ENCODE results near the gene DNAJC15. TPM values are rescaled to one million over a fixed set of nuclear protein-coding genes. Genes with fewer than 3 reads are reported as not detected.

Gene DNAJC15
- polyA plus RNA-seq (2013, experiment 1 of 2): 19.1 TPM
- polyA plus RNA-seq (2013, experiment 2 of 2): 22.1 TPM

- H3K36me3 ChIP-seq (ENCODE audit: insufficient read depth, low read length): peaks cover 4% of the 10 kb centered on the region; the same call in 1 of the 2 replicates
- H3K4me3 ChIP-seq (ENCODE audit: low read length): peak within 1 kb of the TSS; percentile 70
- no peaks in the 10 kb centered on the region for H3K27me3 ChIP-seq (ENCODE audit: insufficient read depth, low read length)
- H3K27ac ChIP-seq (ENCODE audit: low read depth, low read length): peak within 1 kb of the TSS; percentile 38
- peak within 1 kb of the TSS; percentile 76 for H3K9ac ChIP-seq (ENCODE audit: low read depth, low read length)
- H3K9me3 ChIP-seq (ENCODE audit: insufficient read depth, low read depth, low read length): no peaks in the 10 kb centered on the region
- H3K4me1 ChIP-seq (ENCODE audit: insufficient read depth, low read length): peaks cover 14% of the 10 kb centered on the region
- 3% methylated on average over 48 of the region's 48 CpGs for WGBS
These were observed at the start of gene DNAJC15 for GRCh38 chr13:43023289-43023963. DNAJC15 (plus strand) TSS chr13:43023586; CDS start chr13:43023627, 41 bp downstream.

- Histone ChIP-seq H3K27ac (ENCODE audit: low read depth, low read length) (no peak overlapping the region), H3K9ac (ENCODE audit: low read depth, low read length) (no peak overlapping the region), H3K36me3 (ENCODE audit: insufficient read depth, low read length) (no peaks in the 10 kb centered on the region), H3K27me3 (ENCODE audit: insufficient read depth, low read length) (no peaks in the 10 kb centered on the region), H3K4me1 (ENCODE audit: insufficient read depth, low read length) (peaks cover 4% of the 10 kb centered on the region), H3K9me3 (ENCODE audit: insufficient read depth, low read depth, low read length) (0 out of 2 replicates have a peak, but pooled peaks cover 4% of the 10 kb centered on the region), H3K4me3 (ENCODE audit: low read length) (no peak overlapping the region)
- 95% methylated on average over 2 of the region's 3 CpGs for WGBS
These were observed 47.3 kb upstream of the DNAJC15 start for GRCh38 chr13:42976066-42976465.

- no peak overlapping the region for H3K27ac ChIP-seq (ENCODE audit: low read depth, low read length)
- 0 out of 2 replicates have a peak, but pooled peaks cover 4% of the 10 kb centered on the region for H3K9me3 ChIP-seq (ENCODE audit: insufficient read depth, low read depth, low read length)
- H3K4me3 ChIP-seq (ENCODE audit: low read length): no peak overlapping the region
- no peak overlapping the region for H3K9ac ChIP-seq (ENCODE audit: low read depth, low read length)
- 98% methylated on average over 1 of the region's 1 CpG for WGBS
- no peaks in the 10 kb centered on the region for H3K27me3 ChIP-seq (ENCODE audit: insufficient read depth, low read length)
- no peaks in the 10 kb centered on the region for H3K36me3 ChIP-seq (ENCODE audit: insufficient read depth, low read length)
- peaks cover 15% of the 10 kb centered on the region for H3K4me1 ChIP-seq (ENCODE audit: insufficient read depth, low read length)
These were observed 46.1 kb upstream of the DNAJC15 start for GRCh38 chr13:42977219-42977659.

- H3K27me3 ChIP-seq (ENCODE audit: insufficient read depth, low read length): no peaks in the 10 kb centered on the region
- H3K9me3 ChIP-seq (ENCODE audit: insufficient read depth, low read depth, low read length): 0 out of 2 replicates have a peak, but pooled peaks cover 4% of the 10 kb centered on the region
- H3K4me1 ChIP-seq (ENCODE audit: insufficient read depth, low read length): peaks cover 19% of the 10 kb centered on the region
- H3K9ac ChIP-seq (ENCODE audit: low read depth, low read length): no peak overlapping the region
- no peaks in the 10 kb centered on the region for H3K36me3 ChIP-seq (ENCODE audit: insufficient read depth, low read length)
- no peak overlapping the region for H3K4me3 ChIP-seq (ENCODE audit: low read length)
- 67% methylated on average over 3 of the region's 3 CpGs for WGBS
- peak overlapping the region; percentile 10; the same call in 1 of the 2 replicates for H3K27ac ChIP-seq (ENCODE audit: low read depth, low read length)
These were observed 42.1 kb upstream of the DNAJC15 start for GRCh38 chr13:42981317-42981716.

- Histone ChIP-seq H3K4me3 (ENCODE audit: low read length) (no peak overlapping the region), H3K27me3 (ENCODE audit: insufficient read depth, low read length) (no peaks in the 10 kb centered on the region), H3K27ac (ENCODE audit: low read depth, low read length) (no peak overlapping the region), H3K9ac (ENCODE audit: low read depth, low read length) (no peak overlapping the region), H3K9me3 (ENCODE audit: insufficient read depth, low read depth, low read length) (0 out of 2 replicates have a peak, but pooled peaks cover 4% of the 10 kb centered on the region), H3K36me3 (ENCODE audit: insufficient read depth, low read length) (no peaks in the 10 kb centered on the region), H3K4me1 (ENCODE audit: insufficient read depth, low read length) (peaks cover 19% of the 10 kb centered on the region)
- 71% methylated on average over 1 of the region's 1 CpG for WGBS
These were observed 41.5 kb upstream of the DNAJC15 start for GRCh38 chr13:42981853-42982252.

- peaks cover 19% of the 10 kb centered on the region for H3K4me1 ChIP-seq (ENCODE audit: insufficient read depth, low read length)
- H3K27me3 ChIP-seq (ENCODE audit: insufficient read depth, low read length): no peaks in the 10 kb centered on the region
- no peaks in the 10 kb centered on the region for H3K9me3 ChIP-seq (ENCODE audit: insufficient read depth, low read depth, low read length)
- H3K27ac ChIP-seq (ENCODE audit: low read depth, low read length): no peak overlapping the region
- no peaks in the 10 kb centered on the region for H3K36me3 ChIP-seq (ENCODE audit: insufficient read depth, low read length)
- H3K9ac ChIP-seq (ENCODE audit: low read depth, low read length): no peak overlapping the region
- no peak overlapping the region for H3K4me3 ChIP-seq (ENCODE audit: low read length)
These were observed 39.4 kb upstream of the DNAJC15 start for GRCh38 chr13:42984026-42984425.

- Histone ChIP-seq H3K27me3 (ENCODE audit: insufficient read depth, low read length) (no peaks in the 10 kb centered on the region), H3K9me3 (ENCODE audit: insufficient read depth, low read depth, low read length) (no peaks in the 10 kb centered on the region), H3K27ac (ENCODE audit: low read depth, low read length) (no peak overlapping the region), H3K36me3 (ENCODE audit: insufficient read depth, low read length) (no peaks in the 10 kb centered on the region), H3K9ac (ENCODE audit: low read depth, low read length) (no peak overlapping the region), H3K4me3 (ENCODE audit: low read length) (no peak overlapping the region), H3K4me1 (ENCODE audit: insufficient read depth, low read length) (peaks cover 19% of the 10 kb centered on the region)
- WGBS: no CpG with 5 or more reads among the region's 1 CpG
These were observed 38.7 kb upstream of the DNAJC15 start for GRCh38 chr13:42984691-42985090.

- H3K4me1 ChIP-seq (ENCODE audit: insufficient read depth, low read length): peaks cover 23% of the 10 kb centered on the region
- no peaks in the 10 kb centered on the region for H3K36me3 ChIP-seq (ENCODE audit: insufficient read depth, low read length)
- no peak overlapping the region for H3K27ac ChIP-seq (ENCODE audit: low read depth, low read length)
- no peak overlapping the region for H3K9ac ChIP-seq (ENCODE audit: low read depth, low read length)
- 85% methylated on average over 8 of the region's 8 CpGs for WGBS
- H3K9me3 ChIP-seq (ENCODE audit: insufficient read depth, low read depth, low read length): no peaks in the 10 kb centered on the region
- H3K27me3 ChIP-seq (ENCODE audit: insufficient read depth, low read length): peaks cover under 1% of the 10 kb centered on the region; the same call in 1 of the 2 replicates
- H3K4me3 ChIP-seq (ENCODE audit: low read length): no peak overlapping the region
These were observed 37.8 kb upstream of the DNAJC15 start for GRCh38 chr13:42985312-42986175.

- no peaks in the 10 kb centered on the region for H3K9me3 ChIP-seq (ENCODE audit: insufficient read depth, low read depth, low read length)
- 71% methylated on average over 7 of the region's 7 CpGs for WGBS
- peaks cover 7% of the 10 kb centered on the region for H3K27me3 ChIP-seq (ENCODE audit: insufficient read depth, low read length)
- peaks cover 21% of the 10 kb centered on the region for H3K4me1 ChIP-seq (ENCODE audit: insufficient read depth, low read length)
- H3K27ac ChIP-seq (ENCODE audit: low read depth, low read length): no peak overlapping the region
- H3K36me3 ChIP-seq (ENCODE audit: insufficient read depth, low read length): no peaks in the 10 kb centered on the region
- H3K9ac ChIP-seq (ENCODE audit: low read depth, low read length): no peak overlapping the region
- no peak overlapping the region for H3K4me3 ChIP-seq (ENCODE audit: low read length)
These were observed 37.2 kb upstream of the DNAJC15 start for GRCh38 chr13:42986176-42986574.

- WGBS: 89% methylated on average over 10 of the region's 10 CpGs
- no peak overlapping the region for H3K4me3 ChIP-seq (ENCODE audit: low read length)
- H3K9ac ChIP-seq (ENCODE audit: low read depth, low read length): no peak overlapping the region
These were observed 32.8 kb upstream of the DNAJC15 start for GRCh38 chr13:42990291-42991232.

More at GRCh38 chr13:42990291-42991232, 32.8 kb upstream of the DNAJC15 start:
- Histone ChIP-seq H3K36me3 (ENCODE audit: insufficient read depth, low read length) (no peaks in the 10 kb centered on the region), H3K27ac (ENCODE audit: low read depth, low read length) (no peak overlapping the region), H3K9me3 (ENCODE audit: insufficient read depth, low read depth, low read length) (no peaks in the 10 kb centered on the region), H3K4me1 (ENCODE audit: insufficient read depth, low read length) (peaks cover 14% of the 10 kb centered on the region), H3K27me3 (ENCODE audit: insufficient read depth, low read length) (peaks cover 29% of the 10 kb centered on the region)

All from HUES64 (cell line).